ENCODE measurements around the gene OR52N4. TPM values are rescaled to one million over a fixed set of nuclear protein-coding genes. Genes with fewer than 3 reads are reported as not detected.
"Not testable (repeated sequence)": the region's sequence is repeated elsewhere in the genome, so short reads cannot be mapped to it uniquely, and the experiment has no call there.

The OR52N4 gene
- total RNA-seq = not detected

DNA sequence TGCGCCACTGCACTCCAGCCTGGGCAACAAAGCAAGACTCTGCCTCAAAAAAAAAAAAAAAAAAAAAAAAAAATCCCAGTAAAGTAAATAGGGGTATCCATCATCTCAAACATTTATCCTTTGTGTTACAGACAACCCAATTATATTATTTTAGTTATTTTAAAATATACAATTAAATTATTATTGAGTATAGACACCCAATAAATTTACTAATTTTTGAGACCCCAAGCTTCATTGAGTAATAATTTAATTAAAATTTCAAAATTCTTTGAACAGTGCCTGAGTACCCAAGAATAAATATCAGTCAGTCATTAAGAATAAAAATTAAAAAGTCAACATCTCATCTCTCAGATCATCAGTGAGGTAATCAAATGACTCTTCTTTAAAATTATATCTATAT lies at the start of gene OR52N4:
TSS of gene OR52N4 (plus strand) at position 301 of the 400 bp plus-strand sequence. CDS start 498 bp downstream, outside the sequence.
- FAIRE-seq = peak; percentile 65
- no peak for DNase-seq (ENCODE audit: low spot score in 2 of 2)

DNA sequence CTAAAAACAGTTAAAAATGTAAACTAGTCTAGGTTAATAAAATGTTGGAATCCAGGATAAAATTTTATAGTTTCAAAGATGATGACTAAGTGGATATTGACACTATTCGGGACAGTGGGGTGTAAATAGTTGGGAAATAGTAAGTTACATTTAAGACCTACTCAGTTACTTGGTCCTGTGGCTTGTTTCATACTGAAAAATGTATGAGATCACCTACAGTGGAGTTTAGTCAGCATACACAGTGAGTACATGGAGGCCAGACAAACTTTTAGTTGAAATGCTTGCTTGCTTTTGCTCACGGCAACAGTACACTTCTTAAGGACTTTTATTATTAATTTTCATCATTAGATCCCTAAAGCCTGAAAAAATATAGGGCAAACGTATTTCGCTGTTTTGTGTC lies 48.4 kb upstream of the OR52N4 start:
- DNase-seq (ENCODE audit: low spot score in 2 of 2) = no peak
- no peak for FAIRE-seq

DNA sequence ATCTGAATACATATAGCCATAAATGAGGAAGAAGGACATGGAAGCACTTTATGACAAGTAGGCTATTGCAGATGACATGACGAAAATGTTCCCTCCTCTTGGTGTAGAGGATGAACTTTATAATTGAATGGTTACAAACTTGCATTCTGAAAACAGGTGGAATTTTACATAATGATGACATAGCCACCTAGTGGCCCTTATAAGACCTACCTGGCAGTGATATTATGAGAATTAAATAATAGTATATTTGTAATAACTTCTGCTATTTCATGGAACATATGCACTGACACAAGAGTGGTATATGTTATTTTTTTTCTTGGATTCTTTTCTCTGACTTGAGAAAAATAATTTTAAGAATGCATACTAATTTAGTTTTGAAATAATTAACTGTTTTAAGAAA lies 41.5 kb upstream of the OR52N4 start:
- FAIRE-seq = no peak
- no peak for DNase-seq (ENCODE audit: low spot score in 2 of 2)

DNA sequence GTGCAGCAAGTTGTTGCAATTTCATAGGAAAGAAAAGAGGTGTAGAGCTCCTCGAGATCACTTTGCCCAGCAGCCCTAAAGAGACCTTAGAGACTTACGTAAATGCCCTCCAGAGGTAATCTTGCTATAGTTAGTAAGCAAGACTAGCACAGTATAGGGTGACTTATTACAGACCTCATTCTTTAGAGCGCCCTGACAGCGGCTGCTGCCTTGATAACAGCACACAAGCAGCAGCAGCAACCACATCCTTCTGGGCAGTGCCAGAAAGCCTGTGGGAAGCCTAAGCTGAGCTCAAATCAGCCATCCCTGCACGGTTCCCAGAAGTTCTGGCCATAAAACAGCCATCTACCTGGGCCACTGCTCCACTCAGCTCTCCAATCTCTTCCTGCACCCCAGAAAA lies 40.3 kb upstream of the OR52N4 start:
- FAIRE-seq = no peak
- DNase-seq (ENCODE audit: low spot score in 2 of 2) = no peak

DNA sequence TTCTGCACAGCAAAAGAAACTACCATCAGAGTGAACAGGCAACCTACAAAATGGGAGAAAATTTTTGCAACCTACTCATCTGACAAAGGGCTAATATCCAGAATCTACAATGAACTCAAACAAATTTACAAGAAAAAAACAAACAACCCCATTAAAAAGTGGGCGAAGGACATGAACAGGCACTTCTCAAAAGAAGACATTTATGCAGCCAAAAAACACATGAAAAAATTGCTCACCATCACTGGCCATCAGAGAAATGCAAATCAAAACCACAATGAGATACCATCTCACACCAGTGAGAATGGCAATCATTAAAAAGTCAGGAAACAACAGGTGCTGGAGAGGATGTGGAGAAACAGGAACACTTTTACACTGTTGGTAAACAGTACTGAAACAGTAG lies 37.5 kb upstream of the OR52N4 start:
- DNase-seq (ENCODE audit: low spot score in 2 of 2); FAIRE-seq: not testable (repeated sequence)

DNA sequence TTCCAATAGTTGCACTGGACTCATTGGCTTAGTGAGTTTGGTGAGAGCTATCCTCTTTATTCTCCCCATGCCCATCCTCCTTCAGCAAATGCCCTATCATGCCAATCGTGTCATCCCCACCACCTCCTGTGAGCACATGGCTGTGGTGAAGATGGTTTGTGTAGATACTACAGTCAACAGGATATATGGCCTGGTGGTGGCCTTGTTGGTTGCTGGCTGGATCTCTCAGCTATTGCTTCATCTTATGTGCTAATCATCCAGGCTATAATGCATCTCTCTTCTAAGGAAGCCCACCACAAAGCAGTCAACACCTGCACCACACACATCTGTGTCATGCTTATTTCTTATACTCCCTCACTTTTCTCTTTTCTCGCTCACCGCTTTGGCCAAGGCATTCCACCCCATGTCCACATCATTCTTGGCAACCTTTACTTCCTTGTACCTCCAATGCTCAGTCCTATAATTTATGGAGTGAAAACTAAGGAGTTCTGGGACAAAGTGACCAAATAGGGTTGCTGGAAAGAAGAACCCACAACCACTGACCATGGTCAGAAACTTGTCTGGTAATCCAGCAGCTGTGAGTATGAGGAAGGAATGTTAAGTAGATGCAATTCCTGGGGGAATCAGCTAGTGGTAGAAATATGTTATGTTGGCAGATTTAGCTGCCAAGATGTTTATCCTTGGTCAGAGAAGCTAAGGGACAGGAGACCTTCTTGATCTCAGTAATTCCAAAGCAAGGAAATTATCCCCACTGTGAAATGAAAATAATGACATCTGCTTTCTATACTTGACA lies 34.1 kb upstream of the OR52N4 start:
- no peak for DNase-seq (ENCODE audit: low spot score in 2 of 2)
- no peak for FAIRE-seq

DNA sequence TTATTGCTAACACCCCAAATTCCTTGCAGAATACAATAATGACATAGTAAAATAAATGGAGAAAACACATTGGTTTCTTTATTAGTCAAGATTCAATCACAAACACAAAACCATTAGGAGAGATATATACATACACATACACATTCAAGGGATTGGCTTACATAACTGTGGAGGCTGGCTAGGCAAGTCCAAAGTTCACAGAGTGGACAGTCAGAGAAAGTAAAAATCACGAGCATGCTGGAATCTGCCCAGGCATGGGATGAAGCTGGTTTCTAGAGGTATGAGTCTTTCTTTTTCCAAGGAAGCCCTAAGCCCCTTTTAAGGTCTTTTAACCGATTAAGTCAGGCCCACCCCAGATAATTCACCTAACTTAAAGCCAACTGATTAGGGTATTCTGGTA lies 31.4 kb upstream of the OR52N4 start:
- no peak for FAIRE-seq
- DNase-seq (ENCODE audit: low spot score in 2 of 2) = no peak

DNA sequence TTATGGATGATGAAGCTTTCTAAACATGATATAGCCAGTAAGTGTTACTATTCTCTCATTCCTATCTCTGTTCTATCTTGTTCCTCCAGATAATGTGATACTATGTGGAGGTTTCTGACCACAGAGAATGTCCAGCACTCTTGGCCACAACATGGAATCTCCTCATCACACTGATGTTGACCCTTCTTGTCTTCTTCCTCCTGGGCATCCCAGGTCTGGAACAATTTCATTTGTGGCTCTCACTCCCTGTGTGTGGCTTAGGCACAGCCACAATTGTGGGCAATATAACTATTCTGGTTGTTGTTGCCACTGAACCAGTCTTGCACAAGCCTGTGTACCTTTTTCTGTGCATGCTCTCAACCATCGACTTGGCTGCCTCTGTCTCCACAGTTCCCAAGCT lies 27.7 kb upstream of the OR52N4 start:
- no peak for DNase-seq (ENCODE audit: low spot score in 2 of 2)
- no peak for FAIRE-seq

DNA sequence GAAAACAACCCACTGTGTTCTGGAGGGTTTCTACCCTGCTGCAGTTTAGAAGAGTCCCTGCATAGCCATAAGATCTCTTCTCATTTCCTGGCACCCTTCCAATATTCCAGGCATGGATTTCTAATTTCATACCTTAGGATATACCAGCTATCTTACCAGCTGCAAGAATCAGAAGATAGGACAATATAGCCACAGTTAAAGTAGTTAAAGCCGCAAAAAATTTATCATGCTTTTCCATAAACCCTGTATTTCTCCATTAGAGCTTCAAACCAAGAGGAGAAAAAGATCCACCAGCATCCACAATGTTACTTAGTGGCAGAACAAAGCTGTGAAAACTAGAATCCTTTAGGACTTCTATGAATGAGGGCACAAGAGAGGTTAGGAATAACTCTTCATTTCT lies 26.4 kb upstream of the OR52N4 start:
- no peak for FAIRE-seq
- no peak for DNase-seq (ENCODE audit: low spot score in 2 of 2)

DNA sequence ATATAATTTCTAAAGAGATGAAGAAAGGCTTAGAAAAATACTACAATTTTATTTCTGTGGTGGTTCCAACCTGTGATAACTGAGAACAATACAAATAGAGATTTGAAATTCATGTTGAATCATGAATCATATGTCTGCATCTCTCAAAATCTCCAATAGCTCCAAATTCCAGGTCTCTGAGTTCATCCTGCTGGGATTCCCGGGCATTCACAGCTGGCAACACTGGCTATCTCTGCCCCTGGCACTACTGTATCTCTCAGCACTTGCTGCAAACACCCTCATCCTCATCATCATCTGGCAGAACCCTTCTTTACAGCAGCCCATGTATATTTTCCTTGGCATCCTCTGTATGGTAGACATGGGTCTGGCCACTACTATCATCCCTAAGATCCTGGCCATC lies 17.6 kb upstream of the OR52N4 start, which contains the start of gene OR56B1:
TSS of gene OR56B1 (plus strand) at position 53 of the 400 bp plus-strand sequence. CDS start at position 122, 69 bp downstream.
- no peak for DNase-seq (ENCODE audit: low spot score in 2 of 2)
- no peak for FAIRE-seq

DNA sequence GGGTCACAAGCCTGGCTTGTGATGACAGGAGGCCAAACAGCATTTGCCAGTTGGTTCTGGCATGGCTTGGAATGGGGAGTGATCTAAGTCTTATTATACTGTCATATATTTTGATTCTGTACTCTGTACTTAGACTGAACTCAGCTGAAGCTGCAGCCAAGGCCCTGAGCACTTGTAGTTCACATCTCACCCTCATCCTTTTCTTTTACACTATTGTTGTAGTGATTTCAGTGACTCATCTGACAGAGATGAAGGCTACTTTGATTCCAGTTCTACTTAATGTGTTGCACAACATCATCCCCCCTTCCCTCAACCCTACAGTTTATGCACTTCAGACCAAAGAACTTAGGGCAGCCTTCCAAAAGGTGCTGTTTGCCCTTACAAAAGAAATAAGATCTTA lies 17.0 kb upstream of the OR52N4 start:
- FAIRE-seq (no peak), DNase-seq (ENCODE audit: low spot score in 2 of 2) (no peak)

DNA sequence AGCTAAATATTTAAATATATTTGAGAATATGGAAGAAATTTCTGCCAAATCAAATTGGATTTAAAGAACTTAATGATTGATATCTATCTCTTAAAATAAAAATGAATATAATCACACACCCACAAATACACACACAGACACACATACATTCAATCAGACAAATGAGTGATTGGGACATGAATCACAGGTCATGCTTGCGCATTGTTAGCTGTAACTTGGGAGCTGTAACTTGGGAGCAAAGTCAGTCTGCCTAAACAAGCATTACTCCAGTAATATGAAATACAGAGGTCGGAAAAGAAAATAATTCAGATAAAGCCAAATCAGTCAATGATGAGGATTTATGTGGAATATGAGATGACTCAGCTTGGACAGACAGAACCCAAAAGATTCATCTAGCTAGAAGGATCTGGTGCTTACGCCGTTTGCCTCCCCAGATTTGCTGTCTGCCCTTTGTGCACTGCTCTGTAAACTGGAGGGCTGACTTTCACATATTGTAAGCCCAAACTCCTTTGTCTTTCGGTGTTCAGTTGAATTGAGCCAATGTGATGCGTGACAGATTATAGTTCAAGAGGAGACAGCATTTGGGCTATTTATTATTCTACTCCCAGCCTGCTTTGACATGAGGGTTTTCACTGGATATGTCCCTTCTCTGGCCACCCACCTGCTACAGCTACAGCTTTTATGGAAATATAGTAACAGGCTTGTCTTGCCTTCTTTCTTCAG lies 16.2 kb upstream of the OR52N4 start:
- no peak for DNase-seq (ENCODE audit: low spot score in 2 of 2)
- no peak for FAIRE-seq

DNA sequence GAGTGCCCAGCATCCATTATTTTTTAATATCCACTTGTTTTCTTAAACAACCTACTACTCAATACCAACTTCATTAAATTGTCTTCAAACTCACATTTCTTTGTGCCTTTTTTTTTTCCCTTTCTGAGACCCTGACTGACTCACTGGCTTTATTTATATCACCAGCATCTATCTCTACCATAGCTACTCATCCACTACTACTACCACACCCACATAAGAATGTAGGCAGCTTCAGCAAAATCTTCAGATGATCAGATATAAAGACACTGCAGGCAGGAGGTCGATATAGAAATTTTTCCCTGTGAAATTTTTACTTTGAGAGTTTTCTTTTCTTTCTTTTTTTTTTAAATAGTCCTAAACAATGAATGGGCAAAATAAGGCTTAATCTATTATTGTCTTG lies 15.6 kb upstream of the OR52N4 start:
- no peak for FAIRE-seq
- DNase-seq (ENCODE audit: low spot score in 2 of 2) = no peak

DNA sequence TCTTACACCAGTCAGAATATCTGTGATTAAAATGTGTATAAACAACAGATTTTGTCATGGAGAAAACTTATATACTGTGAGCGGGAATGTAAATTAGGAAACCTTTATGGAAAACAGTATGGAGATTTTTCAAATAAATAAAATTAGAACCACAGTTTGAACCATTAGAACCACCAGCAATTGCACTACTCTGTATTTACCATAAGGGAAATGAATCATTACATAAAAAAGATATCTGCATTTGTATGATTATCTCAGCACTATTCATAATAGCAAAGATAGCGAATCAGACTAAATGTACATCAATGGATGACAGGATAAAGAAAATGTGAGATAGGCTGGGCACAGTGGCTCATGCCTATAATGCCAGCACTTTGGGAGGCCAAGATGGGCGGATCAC lies 7.4 kb upstream of the OR52N4 start:
- no peak for FAIRE-seq
- no peak for DNase-seq (ENCODE audit: low spot score in 2 of 2)

DNA sequence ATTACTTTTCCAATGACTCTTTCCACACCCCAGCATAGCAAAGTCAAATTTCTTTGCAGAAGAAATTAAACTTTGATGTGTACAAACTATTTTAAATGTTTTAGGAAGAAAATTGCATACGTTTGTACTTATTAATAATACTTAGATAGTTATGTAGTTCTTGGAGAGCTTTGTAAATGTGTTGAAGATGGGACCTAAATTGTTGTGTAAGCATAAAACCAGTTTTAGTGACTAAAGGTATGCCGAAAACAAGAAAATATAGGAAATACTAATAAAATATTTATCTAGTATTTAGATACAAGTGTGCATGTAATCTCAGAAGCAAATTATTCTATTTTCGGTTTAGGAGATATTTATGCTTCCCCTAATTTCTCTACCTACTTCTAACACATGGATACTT lies 4.2 kb upstream of the OR52N4 start:
- DNase-seq (ENCODE audit: low spot score in 2 of 2) (no peak), FAIRE-seq (no peak)

DNA sequence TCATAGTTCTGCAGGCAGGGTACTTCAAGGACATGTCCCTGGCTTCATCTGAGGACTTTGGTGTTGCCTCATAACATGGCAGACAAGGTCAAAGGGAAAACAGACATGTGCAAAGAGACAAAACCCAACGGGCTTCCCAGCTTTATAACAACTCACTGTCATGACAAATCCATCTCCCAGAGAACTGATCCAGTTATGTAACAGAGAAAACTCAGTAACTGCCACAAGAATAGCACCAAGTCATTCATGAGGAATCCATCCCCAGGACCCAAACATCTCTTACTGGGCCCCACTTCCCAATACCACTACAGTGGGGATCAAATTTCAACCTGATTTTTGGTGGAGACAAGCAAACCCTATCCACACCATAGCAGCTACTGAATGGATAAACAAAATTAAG lies 13.0 kb downstream of the OR52N4 start:
- DNase-seq (ENCODE audit: low spot score in 2 of 2) = no peak
- no peak for FAIRE-seq

DNA sequence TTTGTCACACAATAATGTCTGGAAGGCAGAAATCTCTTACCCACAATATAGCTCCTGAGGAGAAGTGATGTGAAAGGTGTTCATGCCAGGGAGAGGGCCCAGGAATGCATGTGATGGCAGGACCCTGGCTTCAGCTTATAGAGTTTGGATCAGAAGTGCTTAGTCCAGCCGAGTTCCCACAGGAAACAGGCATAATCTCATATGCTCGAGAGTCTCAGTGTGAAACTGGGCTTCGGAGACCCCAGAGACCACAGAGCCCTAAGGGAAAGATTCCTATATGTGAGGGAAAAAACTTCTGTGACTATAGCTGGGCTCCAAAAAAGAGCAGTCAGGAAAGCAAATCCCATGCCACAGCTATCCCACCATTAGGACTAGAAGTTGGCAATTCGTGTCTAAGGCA lies 29.2 kb downstream of the OR52N4 start, which contains the start of gene OR52N5:
TSS of gene OR52N5 (minus strand) at position 101 of the 400 bp plus-strand sequence. CDS start 4,721 bp downstream, outside the sequence.
- no peak for FAIRE-seq
- DNase-seq (ENCODE audit: low spot score in 2 of 2) = no peak

DNA sequence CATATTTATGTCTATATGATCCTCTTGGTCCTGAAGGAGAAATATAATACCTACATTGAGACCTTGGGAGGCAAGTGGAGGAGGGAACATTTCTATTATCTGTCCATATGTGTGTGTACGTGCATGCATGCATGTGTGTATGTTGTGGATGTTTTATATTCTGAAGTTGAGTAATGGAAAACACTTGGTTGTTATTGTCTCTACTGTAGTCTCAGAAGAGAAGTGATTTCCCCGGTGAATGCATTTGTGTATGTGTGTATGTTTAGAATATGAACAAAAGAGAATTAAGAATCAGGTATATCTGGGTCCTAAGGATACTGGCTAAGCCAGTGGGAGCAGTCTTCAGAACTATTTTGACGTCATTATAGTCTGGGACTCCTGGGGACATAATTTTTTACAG lies 37.1 kb downstream of the OR52N4 start, which contains the start of gene OR52N1:
TSS of gene OR52N1 (minus strand) at position 101 of the 400 bp plus-strand sequence. CDS start 2,449 bp downstream, outside the sequence.
- no peak for FAIRE-seq
- DNase-seq (ENCODE audit: low spot score in 2 of 2) = no peak

DNA sequence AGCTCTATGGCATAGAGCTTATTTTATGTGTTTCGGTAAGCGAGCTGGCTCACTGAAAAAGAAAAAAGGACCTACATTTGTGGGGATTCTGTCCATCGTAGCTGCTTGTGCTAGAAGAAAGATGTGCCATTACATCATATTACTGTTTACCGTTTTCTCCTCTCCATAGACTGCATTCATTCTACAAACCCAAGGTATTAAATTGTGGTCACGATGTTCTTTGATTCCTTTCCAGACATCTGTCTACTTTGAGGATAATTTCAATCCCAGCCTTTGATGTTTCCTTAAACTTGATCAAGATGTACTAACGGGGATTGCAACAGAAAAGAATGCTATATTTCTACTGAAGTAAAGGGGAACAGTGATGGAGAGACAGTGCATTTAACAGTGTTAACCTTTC lies 42.5 kb downstream of the OR52N4 start:
- no peak for FAIRE-seq

DNA sequence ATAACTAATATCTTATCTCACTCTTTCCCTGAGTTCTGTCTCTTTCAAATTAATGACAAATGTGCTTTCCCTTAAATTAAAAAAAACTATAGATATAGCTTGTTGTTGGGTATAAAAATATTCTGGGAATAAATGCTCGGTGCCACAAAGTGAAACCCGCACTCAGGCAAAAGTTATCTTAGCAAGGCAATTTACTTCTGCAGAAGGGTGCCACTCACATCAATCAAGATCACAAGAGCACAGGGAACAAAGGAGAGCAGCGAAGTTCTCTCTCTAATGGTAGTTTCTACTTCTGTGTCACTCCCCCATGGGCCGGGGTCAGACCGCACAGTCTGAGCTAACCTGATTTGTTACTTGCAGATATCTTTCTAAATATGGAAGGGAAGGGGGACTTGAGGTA lies 49.9 kb downstream of the OR52N4 start:
- DNase-seq (ENCODE audit: low spot score in 2 of 2) (no peak), FAIRE-seq (no peak)

More for the DNA sequence above, 42.5 kb downstream of the OR52N4 start:
- no peak for DNase-seq (ENCODE audit: low spot score in 2 of 2)

All from frontal cortex (tissue), 4 donors.